NCI-H187 (cell line): ENCODE results near the gene PLOD2.
"Not testable (repeated sequence)": the region's sequence is repeated elsewhere in the genome, so short reads cannot be mapped to it uniquely, and the experiment has no call there.

ENCODE experiments used
- DNase-seq, 2 experiments: peaks; one replicate each; lab custom pipeline; 2025; lab: John Stamatoyannopoulos, UW

The PLOD2 gene

DNA sequence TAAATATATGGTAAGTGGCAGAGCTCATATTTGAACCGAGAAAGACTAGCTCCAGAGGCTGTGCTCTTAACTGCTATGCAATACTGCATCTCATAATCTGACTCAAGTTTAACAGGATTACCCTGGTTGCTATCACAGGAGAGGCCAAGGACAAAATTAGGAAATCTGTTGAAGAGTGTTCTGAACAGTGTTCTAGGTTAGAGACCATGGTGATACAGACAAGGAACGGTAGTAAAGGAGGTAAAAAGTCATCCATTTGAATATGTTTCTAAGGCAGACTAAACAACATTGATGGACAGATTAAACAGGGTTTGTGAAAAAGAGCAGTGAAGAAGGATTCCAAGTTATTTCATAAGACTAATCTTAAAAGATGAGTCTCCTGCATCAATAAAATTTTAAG lies 22.1 kb downstream of the PLOD2 start:
- DNase-seq = no peak

DNA sequence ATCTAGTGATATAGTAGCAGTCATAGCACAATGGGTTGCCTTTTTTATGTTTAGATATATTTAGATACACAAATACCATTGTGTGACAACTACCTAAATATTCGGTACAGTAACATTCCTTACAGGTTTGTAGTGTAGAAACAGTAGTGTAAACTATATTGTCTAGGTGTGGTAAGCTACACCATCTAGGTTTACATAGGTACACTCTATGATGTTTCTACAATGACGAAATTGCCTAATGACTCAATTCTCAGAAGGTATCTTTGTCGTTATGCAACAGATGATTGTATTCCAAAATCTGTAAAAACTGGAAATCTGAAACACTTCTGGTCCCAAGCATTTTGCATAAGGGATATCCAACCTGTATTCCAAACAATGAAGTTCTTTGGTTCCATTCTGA lies 24.3 kb downstream of the PLOD2 start:
- no peak for DNase-seq

DNA sequence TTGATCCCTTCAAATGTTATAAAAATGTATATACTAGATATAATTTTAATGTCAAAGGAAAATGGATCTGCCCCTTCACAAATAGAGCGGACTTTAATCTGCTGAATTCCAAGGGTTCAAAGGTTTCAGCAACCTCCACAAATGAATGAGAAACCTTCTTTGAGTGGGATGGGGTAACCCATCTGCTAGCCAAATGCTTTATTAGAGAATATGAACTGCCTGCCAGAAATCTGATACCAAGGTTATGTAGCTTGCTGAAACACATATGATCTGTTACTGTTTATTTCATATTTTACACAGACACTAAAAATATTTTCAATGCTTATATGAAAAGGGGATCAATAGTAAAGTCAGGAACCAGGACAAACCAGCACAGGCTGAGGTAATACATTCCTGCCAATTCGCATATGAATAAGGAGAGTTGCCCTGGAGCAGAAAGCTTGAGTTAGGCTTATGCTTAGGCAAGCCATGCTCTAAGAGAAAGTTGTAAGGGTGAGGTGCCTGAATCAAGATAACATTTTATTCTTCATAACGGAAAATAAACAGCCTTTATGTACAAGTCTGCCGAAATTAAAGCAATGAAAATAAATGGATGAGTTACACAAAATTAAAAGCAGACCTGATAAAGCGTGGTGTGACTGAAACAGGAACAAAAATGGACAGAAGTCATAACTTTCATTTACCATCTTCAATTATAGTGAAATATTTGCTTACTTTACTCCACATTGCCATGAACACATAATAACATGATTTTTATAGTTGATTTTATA lies 26.5 kb downstream of the PLOD2 start:
- DNase-seq = no peak

DNA sequence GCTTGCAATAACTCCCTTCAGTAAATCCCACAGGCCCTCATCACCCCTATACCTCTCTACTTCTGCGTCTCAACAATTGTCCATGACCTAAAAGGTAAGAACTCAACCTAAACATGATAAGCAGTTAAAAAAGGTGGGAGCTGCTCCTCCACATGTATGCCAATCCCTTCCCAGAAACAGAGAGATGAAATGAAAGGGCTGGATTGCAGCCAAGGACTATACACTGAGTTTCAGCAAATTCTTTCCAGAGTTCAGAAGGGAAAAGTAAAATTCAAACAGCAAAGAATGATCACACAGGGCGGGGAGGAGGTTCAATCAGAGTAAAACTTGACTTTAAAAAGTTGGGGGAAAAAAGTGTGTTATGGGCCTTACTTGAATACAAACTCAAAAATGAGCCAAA lies 27.5 kb downstream of the PLOD2 start:
- DNase-seq = no peak

DNA sequence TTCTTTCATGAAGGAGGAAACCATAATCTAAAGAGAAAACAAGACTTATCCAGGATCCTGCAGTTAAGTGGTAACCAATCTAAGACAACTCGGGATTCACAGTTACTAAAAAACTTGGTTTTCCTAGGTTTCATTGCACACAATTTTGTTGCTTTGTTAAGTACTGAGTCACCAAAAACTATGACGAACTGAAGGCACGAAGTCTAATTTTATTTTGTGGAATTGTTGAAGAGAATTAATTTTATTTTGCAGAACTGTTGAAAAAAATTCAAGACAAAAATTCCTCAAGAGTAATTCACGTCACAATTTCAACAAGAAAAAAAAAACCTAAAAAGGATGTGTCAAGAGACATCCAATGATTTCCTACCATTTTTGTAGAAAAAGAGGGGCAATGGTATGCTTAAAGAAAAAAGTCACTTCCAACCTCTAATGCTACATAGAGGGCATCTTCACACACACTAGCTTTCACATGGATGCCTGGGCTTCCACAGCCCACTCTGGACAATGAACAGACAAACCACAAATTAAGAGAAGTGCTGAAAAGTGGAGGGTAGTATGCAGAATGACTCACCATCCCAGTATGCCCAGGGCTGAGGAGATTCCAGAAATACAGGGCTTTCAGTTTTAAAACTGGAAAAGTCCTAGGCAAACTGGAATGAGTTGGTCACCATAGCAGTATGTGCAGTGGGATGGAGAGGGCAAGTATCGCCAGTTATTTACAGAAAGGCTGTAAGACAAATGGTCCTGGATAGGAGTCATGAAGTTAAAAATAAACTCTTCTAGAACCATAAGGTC lies 29.2 kb downstream of the PLOD2 start:
- DNase-seq = no peak

DNA sequence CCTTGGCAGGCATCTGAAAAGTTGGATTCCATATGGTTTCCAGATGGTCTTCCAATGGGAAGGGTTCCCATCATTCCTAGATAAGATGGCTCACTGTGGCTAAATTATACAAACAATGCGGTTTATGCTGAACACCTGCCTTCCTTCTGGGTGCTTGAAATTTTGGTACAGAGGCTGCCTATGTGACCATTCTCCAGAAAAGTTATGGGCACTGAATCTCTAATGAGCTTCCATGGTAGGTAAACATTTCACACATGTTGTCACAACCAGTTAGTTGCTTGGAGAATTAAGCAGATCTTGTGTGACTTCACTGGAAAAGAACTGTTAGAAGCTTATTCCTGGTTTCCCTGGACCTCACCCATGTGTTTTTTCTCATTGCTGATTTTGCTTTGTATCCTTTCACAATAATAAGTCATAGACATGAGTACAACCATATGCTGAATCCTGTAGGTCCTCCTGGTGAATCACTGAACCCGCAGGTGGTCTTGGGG lies 30.1 kb downstream of the PLOD2 start:
- DNase-seq = no peak

DNA sequence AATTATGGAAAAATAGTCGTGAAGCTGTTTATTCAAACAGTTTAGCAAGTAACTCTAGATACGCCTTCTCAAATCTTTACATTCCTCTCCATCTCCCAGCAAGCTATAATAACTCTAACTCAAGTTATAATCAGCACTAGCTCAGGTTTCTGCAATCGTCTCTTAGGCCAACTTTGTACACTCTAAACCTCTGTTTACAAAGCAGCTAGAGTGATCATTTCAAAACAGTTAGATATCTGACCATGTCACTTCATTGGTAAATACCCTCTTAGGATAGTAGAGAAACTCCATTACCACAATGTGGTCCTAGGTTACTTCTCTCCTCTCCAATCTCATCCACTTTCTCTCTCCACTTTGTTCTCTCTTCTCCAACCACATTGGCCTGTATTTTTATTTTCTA lies 31.2 kb downstream of the PLOD2 start:
- no peak for DNase-seq

DNA sequence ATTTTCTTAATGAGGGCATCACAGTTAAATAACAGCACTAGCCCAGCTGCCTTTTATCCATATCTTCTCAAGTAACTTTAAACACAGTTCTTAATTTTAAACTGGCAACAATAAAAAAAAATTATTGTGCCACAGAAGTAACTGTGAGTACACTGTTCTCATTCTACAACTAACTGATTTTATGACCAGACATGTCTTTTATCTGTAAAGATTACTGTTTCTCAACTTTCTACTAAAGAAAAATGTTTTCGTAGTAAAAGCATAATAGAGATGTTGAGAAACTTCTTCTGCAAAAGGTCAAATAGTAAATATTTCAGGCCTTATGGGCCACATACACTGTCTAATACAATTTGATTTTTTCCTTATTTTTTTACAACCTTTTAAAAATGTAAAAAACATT lies 32.0 kb downstream of the PLOD2 start:
- DNase-seq = no peak

DNA sequence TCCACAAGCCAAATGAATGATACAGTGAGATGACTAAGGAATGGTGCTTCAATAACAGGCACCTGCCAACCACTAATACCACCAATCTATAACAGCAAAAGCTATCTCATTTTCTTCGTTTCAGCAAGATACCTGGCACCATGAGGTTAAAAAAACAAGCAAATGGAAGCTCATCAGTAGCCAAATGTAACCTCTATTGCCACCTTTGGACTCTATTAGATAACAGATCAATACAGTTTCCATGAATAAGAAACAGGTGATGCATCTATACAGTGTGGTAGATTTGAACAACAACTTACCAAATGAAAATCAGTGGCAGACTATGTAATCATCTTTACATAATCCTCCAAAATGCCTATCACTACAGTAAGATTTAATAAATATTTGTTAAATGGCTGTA lies 32.8 kb downstream of the PLOD2 start:
- no peak for DNase-seq

DNA sequence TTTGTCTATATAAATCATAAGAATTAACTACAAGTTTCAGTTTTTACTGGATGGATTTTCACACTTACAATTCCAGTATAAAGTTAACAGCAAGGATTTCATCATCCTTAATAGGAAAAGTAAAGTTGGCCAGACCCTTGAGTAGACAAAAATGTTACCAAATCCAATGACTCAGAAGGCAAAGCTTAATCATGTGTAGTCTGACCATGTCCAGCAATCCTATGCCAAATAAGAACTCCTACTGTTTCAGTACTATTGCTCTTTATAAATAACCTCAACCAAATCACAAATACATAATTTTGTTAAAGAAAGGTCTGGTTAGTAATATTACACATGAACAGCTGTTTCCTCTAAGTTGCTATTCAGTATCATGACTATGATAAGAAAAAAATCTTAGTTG lies 35.0 kb downstream of the PLOD2 start:
- no peak for DNase-seq

DNA sequence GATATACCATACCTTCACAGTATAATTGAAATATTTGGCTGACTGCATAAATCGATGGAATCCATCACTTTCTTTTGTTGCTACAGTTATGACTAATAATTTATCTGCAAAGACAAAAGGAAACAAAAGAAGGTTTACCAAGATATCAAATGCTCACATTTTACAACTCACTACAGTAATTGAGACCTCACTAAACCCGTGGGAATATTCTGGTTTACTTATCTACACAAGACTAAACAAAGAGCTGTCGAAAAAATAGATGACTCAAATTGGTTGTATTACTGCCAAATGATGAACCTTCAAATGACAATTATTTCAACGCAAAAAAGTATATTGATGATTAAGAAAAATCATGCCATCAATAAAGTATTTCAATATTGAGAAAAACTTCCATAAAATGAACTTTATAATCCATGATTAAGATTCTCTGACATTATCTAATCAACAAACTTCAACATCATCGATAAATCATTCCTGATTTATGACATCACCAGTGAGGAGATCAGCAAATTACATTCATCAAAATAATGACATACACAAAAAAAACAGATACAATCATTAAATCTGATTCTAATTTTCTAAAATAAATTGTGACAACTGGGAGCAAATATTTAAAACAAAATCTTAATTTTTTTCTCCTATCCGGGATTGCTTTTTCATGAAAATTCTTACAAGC lies 36.7 kb downstream of the PLOD2 start:
- no peak for DNase-seq

DNA sequence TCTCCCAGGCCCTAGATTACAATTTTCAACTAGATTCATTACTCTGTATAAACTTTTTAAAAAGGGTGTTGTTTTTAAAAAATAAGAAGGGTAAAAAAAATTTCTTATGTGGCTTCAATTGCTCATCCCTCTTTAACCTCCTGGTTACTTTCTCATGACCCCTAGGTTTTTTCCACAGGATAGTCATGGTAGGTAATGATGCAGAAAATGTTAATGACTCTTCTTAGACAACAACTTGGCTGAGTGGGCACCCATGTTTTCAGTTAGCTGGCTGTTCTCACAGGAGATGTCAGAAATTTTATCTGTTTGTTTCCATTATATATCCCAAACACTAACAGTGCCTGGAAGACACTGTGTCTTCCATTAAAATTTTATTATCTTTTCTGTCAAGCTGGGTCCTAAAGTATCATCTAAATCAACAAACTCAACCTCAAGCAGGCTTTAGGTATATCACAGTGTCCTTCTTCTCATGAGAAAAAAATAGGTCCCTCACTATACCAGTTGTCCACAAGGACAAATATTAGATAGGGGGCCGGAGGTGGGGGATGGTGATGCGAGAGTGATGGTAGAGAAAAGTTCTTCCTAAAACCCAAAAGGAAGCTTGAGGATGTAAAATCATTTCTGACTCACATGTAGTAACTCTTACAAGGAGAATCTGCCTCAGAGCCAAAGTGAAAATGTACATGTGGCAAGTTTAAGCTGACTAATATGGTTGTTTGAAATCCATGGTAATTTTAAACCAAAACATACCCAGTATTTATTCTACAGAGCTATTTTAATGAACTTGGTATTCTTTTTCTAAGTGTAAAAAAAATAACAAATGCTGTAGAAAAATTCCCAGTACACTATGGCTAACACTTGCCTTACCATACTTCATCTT lies 43.3 kb downstream of the PLOD2 start:
- no peak for DNase-seq

DNA sequence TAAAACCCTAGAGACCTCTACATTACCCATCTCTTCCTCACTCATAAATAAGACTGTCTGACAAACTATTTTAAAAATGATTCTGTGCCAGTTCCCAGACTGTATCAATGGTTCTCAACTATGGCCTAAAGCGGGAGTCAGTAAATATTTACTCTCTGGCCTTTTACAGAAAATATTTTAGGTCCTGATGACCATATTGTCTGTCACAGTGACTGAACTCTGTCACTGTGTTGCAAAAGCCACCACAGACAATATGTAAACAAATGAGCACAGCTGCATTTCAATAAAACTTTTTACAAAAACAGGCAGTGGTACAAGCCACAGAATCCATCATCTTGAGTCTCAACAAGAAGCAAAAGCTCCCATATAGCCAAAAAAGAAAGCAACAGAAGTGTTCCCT lies 45.4 kb downstream of the PLOD2 start:
- no peak for DNase-seq

DNA sequence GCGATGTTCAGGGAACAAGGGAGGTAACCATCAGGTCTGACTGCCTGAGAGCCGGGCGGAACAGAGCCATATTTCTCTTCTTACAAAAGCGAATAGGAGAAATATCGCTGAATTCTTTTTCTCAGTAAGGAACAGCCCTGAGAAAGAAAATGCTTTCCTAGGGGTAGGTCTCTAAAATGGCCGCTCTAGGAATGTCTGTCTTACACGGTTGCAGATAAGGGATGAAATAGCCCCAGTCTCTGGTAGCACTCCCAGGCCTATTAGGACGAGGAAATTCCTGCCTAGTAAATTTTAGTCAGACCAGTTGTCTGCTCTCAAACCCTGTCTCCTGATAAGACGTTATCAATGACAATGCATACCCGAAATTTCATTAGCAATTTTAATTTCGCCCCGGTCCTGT lies 47.2 kb downstream of the PLOD2 start:
- not testable (repeated sequence) for DNase-seq

DNA sequence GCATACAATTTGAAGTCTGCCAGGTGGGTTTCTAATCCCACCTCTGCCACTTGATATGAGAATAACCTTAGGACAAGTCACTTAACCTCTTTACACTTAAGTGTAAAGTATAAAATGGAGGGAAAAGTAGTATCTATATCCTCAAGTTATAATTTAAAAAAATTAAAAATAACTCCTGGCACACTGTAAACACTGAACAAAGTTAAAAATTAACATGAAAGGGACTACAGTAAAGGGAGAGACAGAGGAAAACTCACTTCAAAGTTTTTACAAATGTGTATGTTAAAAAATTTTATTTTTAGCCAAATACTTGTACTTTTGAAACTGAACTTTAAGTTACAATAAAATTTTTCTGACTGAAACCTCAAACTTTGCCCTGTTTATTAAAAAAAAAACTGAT lies 49.6 kb downstream of the PLOD2 start:
- no peak for DNase-seq

DNA sequence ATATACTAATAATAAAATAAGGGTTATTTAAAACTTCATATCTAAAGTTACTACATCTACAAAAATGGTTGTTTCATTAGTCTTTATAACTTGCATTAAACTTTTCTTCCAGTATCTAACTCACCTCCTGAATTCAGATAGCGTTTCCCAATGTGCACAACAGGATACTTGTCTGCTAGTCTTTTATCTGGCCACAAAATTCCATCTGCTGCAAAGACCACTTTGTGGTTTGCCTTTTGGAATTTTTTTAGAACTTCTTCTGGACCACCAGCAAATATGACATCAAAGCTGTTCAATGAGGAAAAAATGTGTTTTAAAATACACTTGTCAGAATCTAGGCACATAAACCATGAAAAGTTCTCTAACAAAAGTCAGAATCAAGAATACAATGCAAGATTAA lies 50.8 kb downstream of the PLOD2 start:
- DNase-seq = no peak

DNA sequence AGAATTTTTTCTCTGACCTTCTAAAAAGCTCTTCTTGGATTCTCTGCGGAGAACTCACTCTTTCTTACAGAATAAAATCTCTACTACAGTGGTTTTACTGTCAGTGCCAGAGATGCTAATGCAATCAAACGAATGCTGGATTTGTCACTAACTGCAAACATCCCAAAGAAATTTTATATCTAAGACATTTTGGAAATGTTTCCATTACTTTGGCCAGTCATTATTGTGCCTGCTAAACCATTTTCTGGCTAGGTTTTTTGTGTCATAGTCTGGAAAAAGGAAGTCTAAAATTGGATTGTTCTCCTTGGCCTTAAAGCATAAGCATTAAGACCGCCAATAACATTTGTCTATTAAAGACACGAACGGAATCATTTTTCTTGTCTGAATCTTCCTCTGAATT lies 54.0 kb downstream of the PLOD2 start:
- no peak for DNase-seq

DNA sequence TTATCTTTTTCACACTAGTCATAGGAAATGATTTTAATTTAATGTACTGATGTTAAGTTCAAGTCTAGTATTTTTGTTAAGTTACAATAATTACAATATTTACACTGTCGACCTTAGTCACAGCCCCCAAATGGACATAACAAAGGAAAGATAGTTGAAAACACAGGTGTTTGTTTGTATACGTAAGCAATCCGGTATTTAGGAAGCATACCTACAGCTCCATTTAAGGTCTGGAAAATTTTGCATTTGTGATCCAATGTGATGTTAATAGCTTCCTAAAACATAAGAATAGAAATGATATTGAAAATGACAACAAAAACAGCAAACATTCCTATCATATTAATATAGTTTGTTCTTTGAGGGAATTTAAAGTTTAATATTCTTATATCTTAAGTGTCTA lies 56.9 kb downstream of the PLOD2 start:
- DNase-seq = no peak

DNA sequence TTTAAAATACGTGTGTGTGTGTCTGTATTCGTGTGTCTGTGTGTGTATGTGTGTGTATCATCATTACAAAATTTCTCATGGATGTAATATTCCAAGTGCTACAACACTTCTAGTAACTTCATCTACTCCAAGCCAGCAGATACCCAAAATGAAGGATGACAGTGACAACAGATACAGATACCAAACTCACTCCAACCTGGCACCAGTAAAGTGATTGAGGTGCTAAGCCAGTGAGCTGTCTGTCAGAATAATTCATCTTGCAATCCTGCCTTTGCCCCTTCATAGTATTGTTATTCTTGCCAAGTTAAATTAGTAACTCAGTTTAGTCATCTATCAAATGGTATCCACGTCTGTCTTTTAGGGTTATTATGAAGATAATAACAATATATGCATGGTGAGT lies 58.1 kb downstream of the PLOD2 start:
- DNase-seq = no peak

DNA sequence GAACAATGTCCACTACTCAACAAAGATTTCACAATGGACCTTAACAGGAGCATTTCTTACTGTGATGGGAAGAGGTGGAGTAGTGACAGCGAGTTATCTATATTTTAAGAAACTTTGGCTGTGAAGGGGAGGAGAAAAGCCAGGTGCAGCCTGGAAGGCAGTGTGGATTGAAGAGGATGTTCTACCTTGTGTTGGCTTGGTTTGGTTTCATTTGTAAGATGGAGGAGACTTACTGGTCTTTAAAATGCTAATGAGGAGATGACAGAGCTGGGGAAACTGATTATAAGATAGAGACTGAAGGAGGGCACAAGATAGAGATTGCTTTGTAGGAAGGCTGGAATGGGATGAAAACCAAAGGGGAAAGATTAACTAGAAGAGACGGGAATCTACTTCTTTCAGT lies 59.4 kb downstream of the PLOD2 start:
- no peak for DNase-seq

DNA sequence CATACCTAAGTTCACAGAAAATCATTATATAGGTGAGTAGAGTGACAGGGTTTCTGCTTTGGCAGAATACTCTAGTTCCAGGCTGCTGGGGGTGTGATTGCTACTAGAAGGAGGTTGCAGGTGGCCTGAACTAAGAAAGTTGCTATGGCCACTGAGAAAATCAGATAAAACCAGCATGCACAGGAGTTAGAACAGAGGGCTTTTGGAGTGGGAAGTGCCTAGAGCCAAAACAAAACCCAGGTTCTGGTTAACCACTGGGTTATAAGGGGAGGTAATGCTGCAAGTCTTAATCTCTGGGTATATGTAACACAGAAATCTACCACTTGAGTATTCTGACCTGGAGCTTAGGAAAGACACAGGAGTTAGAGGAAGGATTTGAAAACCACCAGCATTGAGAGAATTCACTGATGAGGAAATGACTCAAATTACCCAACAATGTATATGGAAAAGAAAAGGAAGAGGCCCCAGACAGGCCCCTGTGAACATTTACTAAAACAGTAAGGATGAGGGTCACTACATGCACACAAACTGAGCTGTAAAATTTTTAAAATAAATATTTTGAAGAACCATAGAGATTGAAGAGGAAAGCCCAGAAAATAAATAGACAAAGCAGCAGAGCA lies 60.0 kb downstream of the PLOD2 start:
- no peak for DNase-seq

DNA sequence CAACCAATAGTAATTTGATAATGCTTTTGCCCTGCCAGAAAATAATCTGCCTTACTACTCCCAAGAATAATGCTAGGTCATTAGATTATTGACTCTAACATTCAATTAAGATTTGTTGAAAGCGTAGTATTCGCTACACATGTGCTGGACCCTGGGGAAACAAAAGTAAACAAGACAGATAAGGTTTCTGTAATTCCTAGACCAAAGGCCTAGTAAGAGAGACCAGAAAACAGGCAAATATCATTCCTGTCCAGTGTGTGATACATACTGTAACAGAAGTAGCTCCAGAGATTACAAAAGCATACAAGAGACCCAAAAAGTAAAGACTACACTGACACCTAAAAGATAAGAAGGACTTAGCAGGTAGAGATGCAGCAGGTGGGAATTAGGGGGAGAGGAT lies 60.8 kb downstream of the PLOD2 start:
- DNase-seq = no peak
